PFSK-1 (cell line): ENCODE data around the gene KRT27.

Experiments
- POLR2AphosphoS5 ChIP-seq: IDR thresholded peaks from 2 replicates; pipeline ENCODE4 v1.6.1; 2012; ENCODE audit warnings: low read depth, mild to moderate bottlenecking, control low read depth, low read length, moderate library complexity
- REST ChIP-seq, 2 experiments: IDR thresholded peaks; 2 replicates each; pipeline versions ENCODE4 v1.6.1 to v1.8.0; 2011 to 2012; ENCODE audit warnings: low read depth in 2 of 2, low read length in 2 of 2, control low read depth in 1 of 2, inconsistent platforms in 1 of 2, mild to moderate bottlenecking in 1 of 2, moderate library complexity in 1 of 2; ENCODE audit not compliant: insufficient read depth in 1 of 2
- SIN3A ChIP-seq: IDR thresholded peaks from 2 replicates; pipeline ENCODE4 v1.6.1; 2012; ENCODE audit warnings: mild to moderate bottlenecking, low read length, moderate library complexity, borderline replicate concordance; ENCODE audit not compliant: insufficient read depth
- TAF1 ChIP-seq: IDR thresholded peaks from 2 replicates; pipeline ENCODE4 v1.6.1; 2012; ENCODE audit warnings: low read length, control low read depth, borderline replicate concordance; ENCODE audit not compliant: insufficient read depth

GRCh38 chr17:40778461-40778860, 3.9 kb downstream of the KRT27 start:
- TF ChIP-seq TAF1 (no peak), POLR2AphosphoS5 (no peak), REST (IDR thresholded peaks at IDR 0.05; ENCODE audit: insufficient read depth in 1 of 2, low read depth in 2 of 2, low read length in 2 of 2) (no peak), SIN3A (no peak)
